HG03460 (cell line): Measurements from ENCODE around the gene FSTL4.
A peak's percentile ranks its signal among the peaks of the same experiment; 100 is the strongest.

Experiments used
- ATAC-seq: cut with Tn5 transposase; IDR thresholded peaks from one replicate; pipeline ENCODE4 v1.9.1; 2021; ENCODE audit not compliant: unreplicated experiment

Gene FSTL4

DNA sequence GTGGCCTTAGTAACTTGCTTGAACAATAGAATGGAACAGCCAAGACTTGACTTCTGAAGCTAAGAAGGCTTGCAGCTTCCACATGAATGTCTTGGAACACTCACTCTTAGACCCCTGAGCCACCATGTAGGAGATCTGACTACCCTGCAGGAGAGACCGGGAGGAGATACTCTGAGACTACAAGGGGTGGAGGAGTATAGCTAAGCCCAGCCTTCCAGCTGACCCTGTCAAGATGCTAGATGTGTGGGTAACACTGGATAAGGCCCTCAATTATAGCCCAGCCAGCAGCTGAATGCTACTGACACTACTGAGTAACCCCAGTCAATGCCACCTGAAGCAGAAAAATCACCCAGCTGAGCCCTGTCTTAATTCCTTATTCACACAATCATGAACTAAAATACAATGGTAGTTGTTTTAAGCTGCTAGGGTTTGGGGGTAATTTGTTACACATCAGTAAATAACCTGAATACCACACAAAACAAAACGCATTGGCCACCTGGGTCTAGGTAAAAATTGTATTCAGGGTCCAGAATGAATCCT lies 180.9 kb downstream of the FSTL4 start:
- no peak for ATAC-seq

DNA sequence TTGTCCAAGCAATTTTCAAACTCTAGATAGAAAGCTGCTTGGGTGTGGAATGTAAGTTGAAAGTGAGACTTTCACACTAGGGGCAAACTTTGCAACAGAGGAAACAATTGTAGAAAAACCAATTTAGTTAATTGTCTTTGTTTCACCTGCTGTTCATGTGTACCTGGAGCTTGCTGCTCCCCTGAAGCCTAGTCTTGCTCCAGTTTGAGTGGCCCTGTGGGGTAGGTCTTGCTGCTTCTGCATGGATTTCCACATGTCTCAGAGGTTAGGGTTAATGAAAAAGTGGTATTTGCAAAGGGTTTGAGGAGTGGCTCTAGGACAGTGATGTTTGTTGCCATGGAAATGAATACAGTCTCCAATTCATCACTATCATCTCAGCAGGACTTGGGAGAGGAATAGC lies 182.2 kb downstream of the FSTL4 start:
- ATAC-seq: no peak

DNA sequence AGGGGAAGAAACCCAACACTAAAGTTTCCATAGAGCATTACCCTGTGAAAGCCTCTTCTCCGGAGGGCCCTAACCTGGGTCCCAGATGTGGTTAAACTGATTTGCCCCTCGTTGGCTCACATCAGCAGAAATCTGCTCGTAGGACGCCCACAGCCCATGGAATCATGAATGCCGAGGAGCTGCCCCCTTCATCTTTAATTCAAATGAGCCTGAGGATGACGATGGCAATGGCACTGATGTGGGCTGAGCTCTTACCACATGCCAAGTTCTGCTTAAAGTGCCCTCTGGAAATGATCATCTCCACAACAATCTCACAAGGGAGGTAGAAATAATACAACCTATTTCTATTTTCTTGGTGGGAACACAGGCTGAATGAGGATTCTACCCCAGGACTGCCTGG lies 183.3 kb downstream of the FSTL4 start:
- ATAC-seq: no peak

DNA sequence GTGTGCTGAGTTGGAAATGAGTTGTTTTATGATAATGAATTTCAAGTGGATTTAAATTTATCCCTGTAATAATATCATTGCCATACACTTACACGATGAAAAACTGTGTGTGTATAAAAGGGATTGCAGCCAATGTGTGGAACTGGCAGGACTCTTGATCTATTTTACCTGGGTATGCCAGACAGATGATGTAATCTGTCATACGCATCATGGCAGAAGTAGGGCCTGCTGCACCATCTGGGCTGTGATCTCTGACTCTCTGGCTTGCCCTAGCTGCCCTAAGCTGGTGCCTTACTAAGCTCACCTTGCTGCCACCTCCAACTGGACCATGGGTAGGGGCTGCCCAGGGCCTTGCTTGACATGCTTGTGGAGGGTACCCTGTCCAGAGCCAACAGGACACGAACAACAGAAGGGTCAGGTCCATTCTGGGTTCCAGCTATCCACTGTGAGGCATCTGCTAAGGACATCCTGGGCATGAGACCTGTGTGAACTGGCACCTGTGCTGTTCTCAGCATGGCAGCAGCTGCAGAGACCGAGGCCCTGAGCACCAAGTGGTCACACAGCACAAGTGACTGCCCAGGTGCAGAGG lies 184.2 kb downstream of the FSTL4 start:
- no peak for ATAC-seq

DNA sequence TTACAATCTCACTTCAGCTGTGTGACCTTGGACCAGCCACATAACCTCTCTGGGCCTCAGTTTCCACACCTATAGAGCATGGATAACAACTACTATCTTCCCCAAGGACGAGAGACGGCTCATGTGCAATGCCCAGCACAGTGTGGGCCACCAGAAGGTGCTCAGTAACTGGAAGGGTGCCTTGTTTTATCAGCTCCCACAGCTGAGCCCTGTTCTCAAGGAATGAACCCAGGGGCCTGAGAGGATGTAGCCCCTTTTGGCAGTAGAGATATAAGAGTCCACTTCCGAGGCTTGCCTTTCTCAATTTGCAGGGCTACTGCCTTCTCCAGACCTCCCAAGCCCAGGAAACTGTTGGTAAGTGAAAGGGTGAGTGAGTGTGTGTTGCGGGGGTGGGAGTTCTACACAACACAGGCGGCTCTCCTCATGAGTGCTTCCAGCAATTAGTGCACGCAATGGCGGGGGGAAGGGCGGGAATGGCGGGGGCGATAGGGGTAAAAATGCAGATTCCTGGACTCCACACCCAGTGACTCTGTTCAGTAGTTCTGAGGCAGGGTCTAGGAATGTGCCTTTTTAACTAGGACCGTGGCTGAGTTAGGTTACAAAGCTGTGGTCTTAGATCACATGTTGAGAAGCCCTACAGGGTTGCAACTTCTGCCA lies 185.1 kb downstream of the FSTL4 start:
- ATAC-seq: no peak

DNA sequence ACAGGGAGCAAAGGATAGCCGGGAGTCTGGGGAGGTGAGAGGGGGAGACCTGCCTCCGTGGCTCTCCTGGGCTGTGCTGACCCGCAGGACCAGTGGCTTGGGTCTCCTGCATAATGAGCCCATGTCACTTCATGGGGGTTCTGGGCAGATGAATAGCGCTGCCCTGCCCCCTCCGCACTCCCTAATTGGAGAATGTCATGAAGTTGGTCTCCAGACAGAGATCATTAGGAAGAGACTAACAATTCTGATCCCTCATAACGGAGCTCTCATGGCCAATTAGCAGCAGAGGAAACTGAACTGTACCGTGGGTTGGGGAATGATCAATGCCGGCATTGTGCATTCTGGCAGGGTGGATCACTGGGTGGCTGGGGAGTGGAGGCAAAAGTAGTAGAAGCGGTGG lies 186.1 kb downstream of the FSTL4 start:
- no peak for ATAC-seq

DNA sequence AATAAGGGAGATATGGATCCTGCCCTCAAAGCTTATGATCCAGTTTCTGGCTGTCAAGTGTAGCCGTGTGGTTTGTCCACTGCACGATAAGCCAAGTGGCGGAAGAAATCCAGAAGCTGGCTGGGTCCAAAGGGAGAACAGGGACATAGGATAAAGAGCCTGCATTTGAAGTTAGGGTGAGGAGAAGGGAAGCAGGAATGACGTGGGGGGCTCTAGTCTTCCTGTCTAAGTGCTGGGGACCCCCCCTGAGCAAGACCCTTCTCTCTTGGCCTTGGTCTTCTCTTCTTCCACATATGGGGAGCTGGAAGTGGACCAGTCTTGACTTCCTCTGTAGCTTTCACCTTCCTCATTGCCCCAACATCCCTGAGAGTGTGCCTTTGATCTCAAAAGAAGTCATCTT lies 186.6 kb downstream of the FSTL4 start:
- no peak for ATAC-seq

DNA sequence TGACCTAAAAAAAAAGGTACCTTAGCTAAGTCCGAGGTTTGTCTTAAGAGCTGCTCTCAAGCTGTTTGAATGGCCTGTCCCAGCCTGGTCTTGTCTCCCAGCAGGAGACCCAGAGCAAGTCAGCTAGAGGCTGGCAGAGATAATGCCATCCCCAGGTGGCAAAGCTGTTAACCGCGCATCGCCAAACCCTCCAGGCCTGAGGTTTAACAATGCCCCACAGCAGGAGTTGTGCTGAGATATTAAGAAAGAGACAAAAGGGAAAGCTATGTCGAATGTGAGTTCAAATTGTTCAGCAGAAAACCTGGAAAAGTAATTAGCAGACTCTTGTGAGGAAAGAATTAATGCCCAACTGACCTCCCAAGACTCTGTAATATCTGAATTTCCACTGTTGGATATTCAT lies 187.1 kb downstream of the FSTL4 start:
- no peak for ATAC-seq

DNA sequence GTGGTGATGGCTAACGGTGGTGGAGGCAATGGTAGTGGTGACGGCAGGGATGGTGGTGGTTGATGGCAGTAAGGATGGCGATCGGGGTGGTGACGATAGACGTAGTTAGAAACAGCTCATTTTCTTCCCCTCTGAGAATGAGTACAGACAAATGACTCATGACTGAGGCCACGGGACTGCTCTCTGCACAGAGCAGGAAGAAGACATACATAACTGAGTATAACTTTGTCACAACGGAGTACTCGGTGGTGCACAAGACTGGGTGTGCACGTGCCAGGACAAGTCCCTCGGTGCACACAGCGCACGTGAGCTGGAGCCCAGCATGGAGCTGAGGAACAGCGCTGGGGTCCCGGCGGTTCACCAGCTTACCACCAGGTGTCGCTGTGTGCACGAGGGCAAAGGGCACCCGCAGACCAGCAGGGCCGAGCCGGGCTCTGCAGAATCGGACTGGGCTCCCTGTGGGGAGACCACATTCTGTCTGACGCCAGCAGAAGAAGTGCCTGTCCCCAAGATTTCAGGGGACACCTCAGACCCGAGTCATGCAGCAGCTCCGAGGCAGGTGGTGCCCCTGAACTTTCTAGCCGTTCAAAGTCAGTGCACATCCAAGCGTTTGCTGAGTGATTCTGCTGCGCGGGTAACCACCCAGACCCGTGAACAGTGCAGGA lies 188.6 kb downstream of the FSTL4 start:
- peak; percentile 56 for ATAC-seq

DNA sequence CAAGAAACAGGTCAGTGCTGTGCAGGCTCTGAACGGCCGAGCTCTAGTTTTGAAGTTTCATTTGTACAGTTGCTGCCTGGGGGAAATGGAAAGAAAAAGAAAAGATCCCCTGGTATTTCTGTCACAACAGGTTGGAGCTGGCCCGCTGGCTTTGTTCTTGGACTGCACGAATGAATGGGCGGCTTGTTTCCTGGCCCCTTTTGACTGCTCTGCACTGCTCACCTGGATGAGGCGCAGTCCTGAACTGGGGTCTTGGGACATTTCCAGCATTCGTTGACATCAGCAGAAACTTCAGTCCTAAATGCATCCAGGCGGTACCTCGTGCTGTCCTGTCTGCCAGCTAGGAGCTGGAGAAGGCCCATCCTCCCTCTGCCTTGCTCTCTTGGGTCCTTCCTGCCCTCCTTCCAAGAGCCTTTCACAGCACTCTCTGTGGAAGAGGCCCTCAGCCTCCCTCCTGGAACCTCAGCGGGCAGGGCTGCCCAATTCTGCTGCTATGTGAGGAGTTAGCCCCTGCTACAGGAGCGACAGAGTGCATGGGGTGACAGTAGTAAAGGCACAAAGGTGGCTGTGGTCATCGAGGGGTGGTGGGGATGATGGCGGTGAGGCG lies 189.2 kb downstream of the FSTL4 start:
- ATAC-seq: no peak

DNA sequence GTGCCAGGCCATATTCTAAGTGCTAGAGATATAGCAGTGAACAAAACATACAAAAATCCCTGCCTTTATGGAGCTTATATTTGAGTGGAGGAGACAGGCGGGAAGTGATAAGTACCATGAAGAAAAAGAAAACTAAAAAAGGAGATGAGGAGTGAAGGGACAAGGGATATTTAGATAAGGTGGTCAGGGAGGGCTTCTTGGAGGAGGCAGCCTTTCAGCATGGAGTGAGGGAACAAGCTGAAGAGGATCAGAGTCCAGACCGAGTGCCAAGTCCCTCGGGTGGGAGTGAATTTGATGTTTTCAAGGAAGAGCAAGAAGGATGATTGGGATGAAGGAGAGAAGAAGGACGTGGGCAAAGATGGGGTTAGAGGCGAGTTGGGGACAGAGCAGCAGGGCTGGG lies 190.5 kb downstream of the FSTL4 start:
- no peak for ATAC-seq

DNA sequence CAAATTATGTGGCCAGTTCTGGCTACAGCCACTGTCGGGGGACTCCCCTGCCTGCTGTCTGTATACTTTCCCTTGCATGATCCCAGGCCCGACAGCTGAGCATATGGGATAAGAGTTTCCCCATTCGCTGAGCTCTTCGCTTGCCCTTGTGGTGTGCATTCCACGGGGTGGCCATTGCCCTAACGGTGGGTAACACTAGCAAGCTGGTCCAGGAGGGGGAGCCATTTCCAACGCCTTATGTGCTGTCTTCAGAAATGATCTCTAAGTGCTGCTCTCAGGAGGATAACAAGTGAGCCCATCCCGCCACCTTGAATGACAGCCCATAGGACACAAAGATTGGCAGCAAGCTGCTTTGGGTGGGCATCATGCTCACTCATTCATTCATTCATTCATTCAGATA lies 190.9 kb downstream of the FSTL4 start:
- no peak for ATAC-seq

DNA sequence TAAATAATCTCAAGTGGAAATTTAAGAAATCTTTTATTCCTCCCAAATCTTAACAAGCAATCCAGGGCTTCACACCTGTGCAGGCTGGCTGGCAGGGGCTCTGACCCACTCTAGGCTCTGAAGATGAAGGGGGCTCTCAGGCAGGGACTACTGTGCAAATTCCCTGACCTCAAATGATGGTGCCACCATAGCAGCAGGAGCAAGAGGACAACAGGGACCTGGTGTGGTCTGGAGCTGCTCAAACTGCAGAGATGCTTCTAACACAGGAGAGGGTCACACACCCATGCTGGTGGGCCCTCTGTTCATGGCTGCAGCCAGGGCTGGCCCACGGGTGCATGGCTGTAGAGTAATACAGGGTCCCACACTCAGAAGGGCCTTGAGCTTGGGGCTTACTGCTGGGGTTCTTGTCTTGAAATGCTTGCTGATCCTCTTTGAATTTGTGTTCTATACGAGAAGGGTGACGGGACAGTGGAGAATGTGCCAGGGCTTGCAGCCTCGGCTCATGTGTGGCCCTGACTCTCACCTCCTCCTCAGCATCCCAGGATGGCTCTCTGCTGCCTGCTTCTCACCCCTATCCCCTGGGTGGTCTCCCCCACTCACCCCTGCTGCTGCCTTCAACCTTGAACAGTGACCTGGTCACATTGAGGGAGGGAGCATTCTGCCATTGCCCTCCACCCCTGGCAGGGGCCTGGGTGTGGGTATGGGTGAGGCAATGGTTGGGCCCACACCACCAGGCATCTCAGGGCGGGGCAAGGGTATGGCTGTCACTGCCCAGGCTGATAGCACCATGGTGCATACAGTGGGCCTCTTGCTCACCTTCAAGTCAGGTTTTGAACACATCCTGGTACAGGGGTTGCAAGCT lies 191.7 kb downstream of the FSTL4 start:
- no peak for ATAC-seq

DNA sequence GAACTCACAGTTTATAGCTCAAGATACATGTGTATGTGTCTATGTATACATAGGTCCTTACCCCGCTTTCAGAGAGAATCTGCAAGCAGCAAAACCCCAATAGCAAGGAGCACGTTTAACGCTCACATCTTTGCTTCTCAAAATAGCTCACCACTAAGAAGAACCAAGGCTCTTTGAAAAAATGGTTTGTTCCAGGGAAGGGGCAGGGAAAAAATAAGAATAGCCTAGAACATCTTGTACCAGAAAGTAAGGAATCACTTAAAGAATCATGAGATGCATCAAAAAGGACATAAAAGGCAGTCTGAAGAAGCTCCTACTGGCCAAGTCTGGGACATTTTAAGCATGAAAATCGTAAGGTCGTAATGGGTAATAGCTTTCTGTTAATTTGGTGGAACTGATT lies 196.4 kb downstream of the FSTL4 start:
- ATAC-seq: no peak

DNA sequence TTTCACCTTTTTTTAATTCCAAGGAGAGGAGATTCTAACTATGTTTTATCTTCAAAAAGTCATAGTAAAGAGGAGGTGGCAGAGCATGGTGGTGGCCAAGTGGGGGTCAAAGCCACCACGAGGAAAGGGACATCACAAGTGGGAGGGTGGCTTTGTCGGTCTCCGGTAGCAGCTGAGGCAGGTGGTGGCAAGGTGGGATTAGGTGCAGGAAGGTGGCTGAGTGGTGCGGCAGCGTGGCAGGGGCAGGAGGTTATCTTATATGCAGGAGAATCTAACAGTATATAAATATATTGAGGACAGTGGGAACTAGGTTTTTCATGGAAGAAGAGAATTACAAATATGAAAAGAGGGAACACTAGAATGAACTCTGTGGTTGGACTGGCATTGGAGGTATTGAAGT lies 196.8 kb downstream of the FSTL4 start:
- no peak for ATAC-seq

DNA sequence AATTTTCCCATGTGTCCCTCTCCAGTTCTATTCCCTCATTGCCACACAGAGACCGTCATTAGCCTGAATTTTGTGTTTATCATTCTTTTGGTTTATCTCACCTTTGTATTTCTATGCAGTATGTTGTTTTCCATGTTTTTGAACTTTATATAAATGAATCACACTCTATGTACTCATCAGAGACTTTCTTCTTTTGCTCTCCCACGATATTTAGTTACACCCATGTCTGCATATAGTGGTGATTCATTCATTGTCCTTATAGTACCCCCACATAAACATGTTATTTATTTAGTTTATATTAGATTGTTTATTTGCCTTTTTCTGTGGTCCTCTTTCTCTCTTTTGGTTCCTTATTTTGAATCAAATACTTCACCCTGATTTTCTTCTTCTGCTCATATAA lies 199.7 kb downstream of the FSTL4 start:
- ATAC-seq: no peak

DNA sequence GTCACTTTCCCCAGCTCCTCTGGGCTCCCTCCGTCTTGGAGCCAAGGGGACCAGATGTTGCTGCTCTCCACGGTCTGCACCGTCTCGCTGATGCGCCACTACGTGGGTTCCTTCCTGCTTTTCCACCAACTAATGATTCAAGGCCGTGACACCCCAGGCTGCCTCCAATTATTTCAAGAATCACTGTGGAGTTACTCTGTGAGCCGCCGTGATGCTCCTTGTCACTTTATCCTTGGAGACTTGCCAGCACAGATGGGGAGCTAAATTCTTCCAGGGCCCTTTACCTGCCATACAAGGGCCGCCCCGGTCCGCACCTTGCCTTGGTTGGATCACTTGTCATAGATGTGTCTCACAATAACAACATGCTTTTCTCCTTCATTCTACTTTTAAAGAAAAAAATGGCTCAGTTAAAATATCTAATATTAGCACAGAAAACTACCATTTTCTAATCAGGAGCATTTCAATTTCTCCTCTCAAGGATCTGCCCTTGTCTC lies 202.0 kb downstream of the FSTL4 start:
- ATAC-seq: no peak

DNA sequence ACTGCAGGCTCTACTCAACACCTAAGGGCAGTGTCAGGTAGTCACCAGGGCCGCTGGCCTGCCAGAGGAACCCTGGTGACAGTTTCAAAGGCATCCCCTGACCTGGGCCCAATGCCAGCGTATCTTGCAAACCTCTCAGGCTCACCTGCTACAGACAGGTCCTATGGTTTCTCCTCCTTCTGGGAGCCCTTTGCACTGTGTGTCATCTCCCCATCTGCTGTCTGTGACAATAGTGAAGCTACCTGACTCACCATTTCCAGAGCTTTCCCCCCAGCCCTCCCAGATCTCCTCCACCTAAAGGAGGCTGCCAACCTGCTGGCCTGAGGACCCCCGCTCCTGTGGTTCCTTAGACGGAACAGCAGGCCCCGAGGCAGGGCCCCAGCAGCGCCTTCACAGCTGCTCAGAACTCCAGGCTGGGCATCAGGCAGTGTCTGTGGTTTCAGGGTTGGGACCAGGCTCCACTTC lies 203.1 kb downstream of the FSTL4 start:
- no peak for ATAC-seq

DNA sequence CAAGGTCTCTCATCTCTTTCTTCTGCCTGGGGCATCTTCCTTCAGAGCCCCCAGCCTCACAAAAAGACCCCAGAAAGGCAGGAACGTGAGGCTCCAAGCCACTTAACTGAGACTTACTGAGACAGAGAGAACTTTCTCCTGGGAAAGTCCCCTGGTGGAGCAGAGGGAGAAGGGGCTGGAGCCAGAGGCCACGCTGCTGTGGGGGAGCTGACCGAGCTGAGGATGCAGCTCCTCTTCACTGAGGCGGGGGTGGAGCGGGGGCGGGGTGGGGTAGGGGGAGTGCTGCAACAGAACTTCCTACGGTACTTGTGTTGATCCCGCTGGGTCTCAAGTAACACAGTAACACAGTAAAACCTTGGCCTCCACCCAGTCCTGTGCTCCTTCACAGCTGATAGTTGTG lies 204.0 kb downstream of the FSTL4 start:
- ATAC-seq: no peak

DNA sequence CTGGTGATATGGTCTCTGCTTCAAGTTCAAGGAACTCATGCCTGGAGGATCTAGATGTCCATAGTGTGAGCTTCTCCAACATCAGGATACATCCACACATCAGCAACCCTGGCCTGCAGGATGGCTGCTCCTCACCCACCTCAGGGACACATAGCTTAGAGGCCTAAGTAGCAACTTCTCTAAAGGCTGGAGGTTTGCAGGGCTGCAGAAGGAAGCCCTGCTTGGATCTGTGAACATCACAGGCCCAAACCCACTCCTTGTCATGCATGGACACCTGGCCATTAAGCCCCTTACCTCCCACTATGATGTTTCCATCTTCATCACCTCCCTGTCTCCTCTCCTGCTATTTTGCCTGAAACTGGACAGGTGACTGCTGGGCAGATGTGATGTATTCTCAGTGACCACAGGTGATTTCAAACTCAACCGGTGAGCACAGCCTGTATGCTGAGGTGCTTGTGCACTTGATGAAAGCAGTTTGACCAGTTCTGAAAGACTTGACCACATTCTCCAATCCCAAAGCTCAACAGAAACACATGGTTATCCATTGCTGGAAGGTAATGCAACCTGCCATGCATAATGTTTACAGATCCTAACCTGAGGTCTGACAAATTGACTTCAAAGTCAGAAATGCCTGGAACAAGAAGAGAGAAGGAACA lies 205.2 kb downstream of the FSTL4 start:
- ATAC-seq: no peak
